Stimulated activated CD8-positive, alpha-beta memory T cell treated with anti-CD3 and anti-CD28 coated beads, Interleukin-2, amount 100 ng/mL, for 48 hours (primary cell): ENCODE measurements around the gene NDUFB4.
"Not testable (repeated sequence)": the region's sequence is repeated elsewhere in the genome, so short reads cannot be mapped to it uniquely, and the experiment has no call there.

Experiments
- DNase-seq, 2 donors: peaks; one replicate each; pipeline ENCODE4 v3.0.0-alpha.2; 2020; ENCODE audit warnings: low read depth in 2 of 2

NDUFB4 gene

GRCh38 chr3:120637851-120638559, 41.9 kb downstream of the NDUFB4 start:
- no peak for DNase-seq

- DNase-seq: not testable (repeated sequence)
Measured at GRCh38 chr3:120638820-120639219, 42.7 kb downstream of the NDUFB4 start.

GRCh38 chr3:120640231-120640630, 44.1 kb downstream of the NDUFB4 start:
- DNase-seq: no peak

GRCh38 chr3:120641696-120642246, 45.6 kb downstream of the NDUFB4 start:
- no peak for DNase-seq

- no peak for DNase-seq
Measured at GRCh38 chr3:120642368-120642948, 46.3 kb downstream of the NDUFB4 start.

GRCh38 chr3:120645083-120645845, 49.1 kb downstream of the NDUFB4 start:
- no peak for DNase-seq

GRCh38 chr3:120646771-120647432, 50.8 kb downstream of the NDUFB4 start:
- no peak for DNase-seq

- no peak for DNase-seq
Measured at GRCh38 chr3:120648290-120648689, 52.2 kb downstream of the NDUFB4 start.

- DNase-seq: no peak
Measured at GRCh38 chr3:120649830-120650233, 53.7 kb downstream of the NDUFB4 start.

- no peak for DNase-seq
Measured at GRCh38 chr3:120650311-120650710, 54.2 kb downstream of the NDUFB4 start.
